KMS-11 (cell line): ENCODE results near the gene FGF14.

Experiments
- H2AFZ ChIP-seq: fragments of 200-600 bp; sonication (generic); 2 replicates; pipeline ENCODE4 v1.6.1; 2016; ENCODE audit warnings: antibody characterized with exemption, mixed run types, low read depth
- H3K27ac ChIP-seq: fragments of 200-600 bp; sonication (generic); 2 replicates; pipeline ENCODE4 v1.6.1; 2016; ENCODE audit warnings: mild to moderate bottlenecking, mixed run types
- H3K27me3 ChIP-seq: fragments of 200-600 bp; sonication (generic); 2 replicates; pipeline ENCODE4 v1.6.1; 2017; ENCODE audit warnings: mild to moderate bottlenecking, low read depth, mixed run types, moderate library complexity; ENCODE audit not compliant: insufficient read depth
- H3K36me3 ChIP-seq: fragments of 200-600 bp; sonication (generic); 2 replicates; pipeline ENCODE4 v1.6.1; 2017; ENCODE audit warnings: mild to moderate bottlenecking, mixed run types; ENCODE audit not compliant: insufficient read depth
- H3K4me1 ChIP-seq: fragments of 200-600 bp; sonication (generic); 2 replicates; pipeline ENCODE4 v1.6.1; 2016; ENCODE audit warnings: mild to moderate bottlenecking, low read depth, mixed run types; ENCODE audit not compliant: poor library complexity, severe bottlenecking
- H3K4me2 ChIP-seq: fragments of 200-600 bp; sonication (generic); 2 replicates; pipeline ENCODE4 v1.7.0; 2016; ENCODE audit warnings: mild to moderate bottlenecking, mixed run types
- H3K4me3 ChIP-seq: fragments of 200-600 bp; sonication (generic); IDR thresholded peaks from 2 replicates; pipeline ENCODE4 v1.6.1; 2017; ENCODE audit warnings: low read depth, low read length, mixed read lengths; ENCODE audit not compliant: insufficient read depth
- H3K79me2 ChIP-seq: fragments of 200-600 bp; sonication (generic); 2 replicates; pipeline ENCODE4 v1.6.1; 2016; ENCODE audit warnings: low read depth, mixed run types; ENCODE audit not compliant: insufficient read depth
- H3K9ac ChIP-seq: fragments of 200-600 bp; sonication (generic); 2 replicates; pipeline ENCODE4 v1.6.1; 2016; ENCODE audit warnings: mild to moderate bottlenecking, mixed run types
- H4K20me1 ChIP-seq: fragments of 200-600 bp; sonication (generic); 2 replicates; pipeline ENCODE4 v1.6.1; 2016; ENCODE audit warnings: mild to moderate bottlenecking, mixed run types; ENCODE audit not compliant: insufficient read depth
- TF ChIP-seq, protein P1 (sequence below): fragments of 200-600 bp; sonication (generic); conservative IDR thresholded peaks from 2 replicates; pipeline ENCODE4 v1.6.1; 2017; ENCODE audit warnings: low read depth, mild to moderate bottlenecking, antibody characterized with exemption, low read length, moderate library complexity, mixed read lengths

The FGF14 gene

DNA sequence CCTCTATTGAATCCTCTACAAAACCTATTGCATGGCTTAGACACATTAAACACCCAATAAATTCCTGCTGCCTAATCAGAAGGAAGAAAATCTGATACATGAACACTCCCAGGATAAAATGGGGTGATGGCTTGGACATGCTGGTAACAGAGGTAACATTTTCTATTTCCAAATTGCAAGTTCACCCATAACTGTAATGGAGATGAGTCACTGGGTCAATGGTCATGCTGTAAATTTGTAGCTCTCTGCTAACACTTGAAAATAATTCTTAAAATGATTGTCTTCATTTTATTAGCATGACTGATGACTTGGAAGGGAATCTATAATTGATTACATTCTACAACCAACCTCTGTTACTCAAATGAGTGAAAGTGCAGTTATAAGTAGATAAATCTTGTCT, 434.1 kb downstream of the FGF14 start:
- Histone ChIP-seq H4K20me1 (no peaks in the 10 kb centered on the region), H3K79me2 (no peaks in the 10 kb centered on the region), H3K27ac (no peak overlapping the region), H3K9ac (no peak overlapping the region), H3K27me3 (no peaks in the 10 kb centered on the region), H3K4me1 (no peaks in the 10 kb centered on the region), H2AFZ (no peak overlapping the region), H3K36me3 (no peaks in the 10 kb centered on the region), H3K4me2 (no peak overlapping the region), H3K4me3 (no peak overlapping the region)
- TF ChIP-seq, protein P1, sequence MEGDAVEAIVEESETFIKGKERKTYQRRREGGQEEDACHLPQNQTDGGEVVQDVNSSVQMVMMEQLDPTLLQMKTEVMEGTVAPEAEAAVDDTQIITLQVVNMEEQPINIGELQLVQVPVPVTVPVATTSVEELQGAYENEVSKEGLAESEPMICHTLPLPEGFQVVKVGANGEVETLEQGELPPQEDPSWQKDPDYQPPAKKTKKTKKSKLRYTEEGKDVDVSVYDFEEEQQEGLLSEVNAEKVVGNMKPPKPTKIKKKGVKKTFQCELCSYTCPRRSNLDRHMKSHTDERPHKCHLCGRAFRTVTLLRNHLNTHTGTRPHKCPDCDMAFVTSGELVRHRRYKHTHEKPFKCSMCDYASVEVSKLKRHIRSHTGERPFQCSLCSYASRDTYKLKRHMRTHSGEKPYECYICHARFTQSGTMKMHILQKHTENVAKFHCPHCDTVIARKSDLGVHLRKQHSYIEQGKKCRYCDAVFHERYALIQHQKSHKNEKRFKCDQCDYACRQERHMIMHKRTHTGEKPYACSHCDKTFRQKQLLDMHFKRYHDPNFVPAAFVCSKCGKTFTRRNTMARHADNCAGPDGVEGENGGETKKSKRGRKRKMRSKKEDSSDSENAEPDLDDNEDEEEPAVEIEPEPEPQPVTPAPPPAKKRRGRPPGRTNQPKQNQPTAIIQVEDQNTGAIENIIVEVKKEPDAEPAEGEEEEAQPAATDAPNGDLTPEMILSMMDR, result no peak

DNA sequence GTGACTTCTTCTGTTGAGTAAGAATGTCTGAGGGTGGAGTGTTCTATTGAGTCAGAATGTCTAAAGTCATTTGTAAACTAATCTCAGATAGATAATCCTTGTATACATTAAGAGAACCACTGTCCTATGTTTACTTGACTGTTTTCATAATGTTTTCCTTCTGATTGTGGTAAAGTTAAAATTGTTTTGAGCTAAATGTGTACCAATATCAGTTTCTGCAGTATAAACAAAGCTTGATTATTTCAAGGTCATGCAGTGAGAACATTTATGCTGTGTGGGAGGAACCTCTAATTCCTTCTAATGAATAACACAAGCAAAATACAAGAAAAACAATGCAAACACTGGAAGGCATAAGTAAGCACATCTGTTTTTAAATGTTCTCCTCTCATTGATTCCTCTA, 434.6 kb downstream of the FGF14 start:
- TF ChIP-seq, protein P1, result no peak

GRCh38 chr13:101965096-101965495, 436.8 kb downstream of the FGF14 start:
- H4K20me1 ChIP-seq, result no peaks in the 10 kb centered on the region
- no peaks in the 10 kb centered on the region for H3K4me1 ChIP-seq
- H3K4me2 ChIP-seq, result no peak overlapping the region
- H3K79me2 ChIP-seq, result no peaks in the 10 kb centered on the region
- no peak overlapping the region for H3K4me3 ChIP-seq
- H3K27ac ChIP-seq, result no peak overlapping the region
- no peaks in the 10 kb centered on the region for H3K27me3 ChIP-seq
- no peak overlapping the region for H3K9ac ChIP-seq
- TF ChIP-seq, protein P1, result no peak
- H2AFZ ChIP-seq, result no peak overlapping the region
- no peaks in the 10 kb centered on the region for H3K36me3 ChIP-seq

More for the DNA sequence above, 434.6 kb downstream of the FGF14 start:
- Histone ChIP-seq H4K20me1 (no peaks in the 10 kb centered on the region), H3K9ac (no peak overlapping the region), H2AFZ (no peak overlapping the region), H3K27me3 (no peaks in the 10 kb centered on the region), H3K4me2 (no peak overlapping the region), H3K4me1 (no peaks in the 10 kb centered on the region), H3K36me3 (no peaks in the 10 kb centered on the region), H3K79me2 (no peaks in the 10 kb centered on the region), H3K27ac (no peak overlapping the region), H3K4me3 (no peak overlapping the region)

- Histone ChIP-seq H3K4me2 (no peak overlapping the region), H2AFZ (no peak overlapping the region), H3K9ac (no peak overlapping the region), H3K79me2 (no peaks in the 10 kb centered on the region), H4K20me1 (no peaks in the 10 kb centered on the region), H3K4me3 (no peak overlapping the region), H3K27me3 (no peaks in the 10 kb centered on the region), H3K36me3 (no peaks in the 10 kb centered on the region), H3K4me1 (no peaks in the 10 kb centered on the region), H3K27ac (no peak overlapping the region)
- TF ChIP-seq, protein P1, result no peak
Observed at GRCh38 chr13:101959016-101959415, 442.8 kb downstream of the FGF14 start.
